Measurements from ENCODE around the gene SIRT7. TPM values are rescaled to one million over a fixed set of nuclear protein-coding genes. Genes with fewer than 3 reads are reported as not detected.

The SIRT7 gene
- total RNA-seq, 2 experiments from 2014 or later: 49.1 to 69.3 TPM

- H3K4me2 ChIP-seq (ENCODE audit: low read length): peak overlapping the region; percentile 92
These were observed 17.7 kb upstream of the SIRT7 start for GRCh38 chr17:81935709-81936084.

GRCh38 chr17:81934850-81935708, 17.1 kb upstream of the SIRT7 start:
- ChIA-PET POLR2A (interaction anchor here (0.5 kb wide), 1 partner anchor 57 kb away, joined by 5 read pairs; no protein-coding TSS in a partner anchor), CTCF (ENCODE audit: unreplicated experiment) (interaction anchor here (1.1 kb wide), 1 partner anchor 88 kb away, joined by 3 read pairs; the partner anchor contains the start of genes CENPX and LRRC45)
- Histone ChIP-seq H4K20me1 (ENCODE audit: insufficient read depth, low read length) (no peaks in the 10 kb centered on the region), H3K4me3 (ENCODE audit: low read depth, low read length, poor library complexity, severe bottlenecking) (no peak overlapping the region), H3K4me2 (ENCODE audit: low read length) (peak overlapping the region; percentile 92), H3K9me3 (ENCODE audit: low read length) (no peaks in the 10 kb centered on the region), H3K4me1 (ENCODE audit: insufficient read depth, low read length, poor library complexity, severe bottlenecking) (peaks cover 23% of the 10 kb centered on the region), H3K79me2 (ENCODE audit: insufficient read depth, low read depth, low read length) (peaks cover 6% of the 10 kb centered on the region; the same call in 1 of the 2 replicates), H3K36me3 (ENCODE audit: insufficient read depth, low read length) (peaks cover 30% of the 10 kb centered on the region), H3K9me2 (ENCODE audit: insufficient read depth, low read length) (no peaks in the 10 kb centered on the region), H2AFZ (ENCODE audit: low read length) (no peak overlapping the region), H3K27ac (ENCODE audit: low read depth, low read length, poor library complexity, severe bottlenecking) (no peak overlapping the region)
- TF ChIP-seq EZH2phosphoT487 (IDR thresholded peaks at IDR 0.05; ENCODE audit: borderline replicate concordance, low read depth, low read length): no peak
- no peak for TF ChIP-seq CTCF (conservative IDR thresholded peaks at IDR 0.05; ENCODE audit: low read length)
- no peak for DNase-seq (ENCODE audit: low spot score)
- intact Hi-C loops (cut with micrococcal nuclease; ENCODE audit: unreplicated experiment): no loop called here
- TSS peak; percentile 35 for BruUV-seq (replicated peaks)

More at GRCh38 chr17:81935709-81936084, 17.7 kb upstream of the SIRT7 start:
- BruUV-seq (replicated peaks): no TSS peak
- H3K4me3 ChIP-seq (ENCODE audit: low read depth, low read length, poor library complexity, severe bottlenecking): peak overlapping the region; percentile 76
- no peaks in the 10 kb centered on the region for H3K9me3 ChIP-seq (ENCODE audit: low read length)
- no peaks in the 10 kb centered on the region for H3K9me2 ChIP-seq (ENCODE audit: insufficient read depth, low read length)
- peaks cover 6% of the 10 kb centered on the region; the same call in 1 of the 2 replicates for H3K79me2 ChIP-seq (ENCODE audit: insufficient read depth, low read depth, low read length)
- intact Hi-C loops (cut with micrococcal nuclease; ENCODE audit: unreplicated experiment): no loop called here
- H3K4me1 ChIP-seq (ENCODE audit: insufficient read depth, low read length, poor library complexity, severe bottlenecking): peaks cover 23% of the 10 kb centered on the region
- H3K27ac ChIP-seq (ENCODE audit: low read depth, low read length, poor library complexity, severe bottlenecking): no peak overlapping the region
- peaks cover 30% of the 10 kb centered on the region for H3K36me3 ChIP-seq (ENCODE audit: insufficient read depth, low read length)
- ChIA-PET POLR2A (interaction anchor here (0.6 kb wide), 1 partner anchor 438 kb away, joined by 4 read pairs; no protein-coding TSS in a partner anchor), CTCF (ENCODE audit: unreplicated experiment) (no interaction called here)
- no peak for DNase-seq (ENCODE audit: low spot score)
- TF ChIP-seq CTCF (conservative IDR thresholded peaks at IDR 0.05; ENCODE audit: low read length) (no peak), EZH2phosphoT487 (IDR thresholded peaks at IDR 0.05; ENCODE audit: borderline replicate concordance, low read depth, low read length) (no peak)
- no peaks in the 10 kb centered on the region for H4K20me1 ChIP-seq (ENCODE audit: insufficient read depth, low read length)
- H2AFZ ChIP-seq (ENCODE audit: low read length): no peak overlapping the region
